Measurements from ENCODE around the gene OR51V1.

- TF ChIP-seq CTCF (IDR thresholded peaks at IDR 0.05) (no peak), POLR2AphosphoS5 (IDR thresholded peaks at IDR 0.05) (no peak), POLR2A (IDR thresholded peaks at IDR 0.05) (no peak), EP300 (IDR thresholded peaks at IDR 0.05) (no peak)
Observed at GRCh38 chr11:5240056-5240455, 39.6 kb upstream of the OR51V1 start.
